A549 (cell line): Measurements from ENCODE around the gene SHANK1. TPM values are rescaled to one million over a fixed set of nuclear protein-coding genes. Genes with fewer than 3 reads are reported as not detected.
"Not testable (repeated sequence)": the region's sequence is repeated elsewhere in the genome, so short reads cannot be mapped to it uniquely, and the experiment has no call there.

Source experiments
- ATAC-seq, 2 experiments: fragments of 200-7000 bp in 1 of 2; fragments of >200 bp in 1 of 2; cut with Nextera tagmentation in 1 of 2; cut with Tn5 transposase in 1 of 2; 3 replicates each; pipeline versions ENCODE4 v1.8.0 to v1.9.1; 2018 to 2020; ENCODE audit warnings: mild to moderate bottlenecking in 1 of 2, moderate library complexity in 1 of 2
- CTCF ChIA-PET: fragments of 300-600 bp; sonication (Branson Sonifier 250); formaldehyde crosslinking; extraction: SDS; loops from one replicate; lab custom pipeline; 2021; ENCODE audit warnings: antibody characterized with exemption, inconsistent platforms; lab: Yijun Ruan, JAX
- POLR2A ChIA-PET: fragments of 350-600 bp; formaldehyde crosslinking; extraction: SDS; loops from one replicate; lab custom pipeline; 2021; ENCODE audit warnings: antibody characterized with exemption, inconsistent platforms; lab: Yijun Ruan, JAX
- DNase-seq, 2 experiments: peaks; one replicate each; pipeline versions ENCODE4 v3.0.0 to v3.0.0-alpha.2; 2011 to 2016; ENCODE audit warnings: low read depth in 1 of 2, low spot score in 1 of 2
- FAIRE-seq: peaks from 2 replicates; lab custom pipeline; 2011; peaks lifted over from hg19 to GRCh38; lab: Jason Lieb, UNC
- H3K27ac ChIP-seq, 2 experiments: fragments of >200 bp; sonication (Bioruptor Twin); formaldehyde crosslinking; 3 replicates each; pipeline ENCODE4 v1.5.1; 2016 to 2017
- H3K4me1 ChIP-seq: fragments of >200 bp; sonication (Bioruptor Twin); formaldehyde crosslinking; 3 replicates; pipeline ENCODE4 v1.6.1; 2016
- H3K4me2 ChIP-seq: fragments of >200 bp; sonication (Bioruptor Twin); formaldehyde crosslinking; 3 replicates; pipeline ENCODE4 v1.6.1; 2016
- H3K4me3 ChIP-seq: fragments of >200 bp; sonication (Bioruptor Twin); formaldehyde crosslinking; 3 replicates; pipeline ENCODE4 v1.5.1; 2016
- H3K9me3 ChIP-seq: fragments of >200 bp; sonication (Bioruptor Twin); formaldehyde crosslinking; 3 replicates; pipeline ENCODE4 v1.6.1; 2016
- CBX2 ChIP-seq: fragments of 200-600 bp; sonication (generic); IDR thresholded peaks from 2 replicates; pipeline ENCODE4 v1.6.1; 2016; ENCODE audit warnings: low read depth, mild to moderate bottlenecking, borderline replicate concordance
- EHF ChIP-seq: fragments of 250-450 bp; sonication (Bioruptor Pico); IDR thresholded peaks from 2 replicates; pipeline ENCODE4 v1.5.0; 2020; ENCODE audit warnings: mild to moderate bottlenecking
- ESRRA ChIP-seq: fragments of 150-350 bp; IDR thresholded peaks from 2 replicates; pipeline ENCODE4 v1.6.1; 2014; ENCODE audit warnings: mild to moderate bottlenecking, low read length, borderline replicate concordance
- FOSL2 ChIP-seq, 2 experiments: fragments of 450-650 bp in 1 of 2; fragments of >200 bp in 1 of 2; sonication (Bioruptor Twin) in 1 of 2; formaldehyde crosslinking; IDR thresholded peaks; 2 replicates each; pipeline versions ENCODE4 v1.5.0 to v1.6.1; 2016 to 2020; ENCODE audit warnings: mild to moderate bottlenecking in 1 of 2, moderate library complexity in 1 of 2
- HDAC2 ChIP-seq: fragments of 200-600 bp; sonication (generic); IDR thresholded peaks from 2 replicates; pipeline ENCODE4 v1.6.1; 2016
- HMGXB4 ChIP-seq: fragments of 250-450 bp; sonication (Bioruptor Pico); IDR thresholded peaks from 2 replicates; pipeline ENCODE4 v1.5.0; 2021; ENCODE audit warnings: mild to moderate bottlenecking, moderate library complexity, borderline replicate concordance
- HOXB5 ChIP-seq: fragments of 250-450 bp; sonication (Bioruptor Pico); IDR thresholded peaks from 2 replicates; pipeline ENCODE4 v1.5.0; 2020; ENCODE audit warnings: mild to moderate bottlenecking, moderate library complexity
- MAZ ChIP-seq: fragments of 150-350 bp; IDR thresholded peaks from 2 replicates; pipeline ENCODE4 v1.6.1; 2014; ENCODE audit warnings: antibody characterized with exemption, low read depth, low read length, borderline replicate concordance
- NPAS2 ChIP-seq: fragments of 250-450 bp; sonication (Bioruptor Pico); IDR thresholded peaks from 2 replicates; pipeline ENCODE4 v1.8.0; 2022; ENCODE audit warnings: mild to moderate bottlenecking, moderate library complexity, borderline replicate concordance
- NR3C1 ChIP-seq: fragments of >200 bp; sonication (Bioruptor Twin); formaldehyde crosslinking; IDR thresholded peaks from 3 replicates; pipeline ENCODE4 v1.6.1; 2017
- PBX3 ChIP-seq: IDR thresholded peaks from 2 replicates; pipeline ENCODE4 v1.6.1; 2012
- PHF8 ChIP-seq: fragments of 200-600 bp; sonication (generic); IDR thresholded peaks from 2 replicates; pipeline ENCODE4 v1.6.1; 2016; ENCODE audit warnings: low read depth, mild to moderate bottlenecking, antibody characterized with exemption, moderate library complexity, borderline replicate concordance
- RAD21 ChIP-seq, 2 experiments: fragments of >200 bp in 1 of 2; sonication (Bioruptor Twin) in 1 of 2; formaldehyde crosslinking in 1 of 2; IDR thresholded peaks in 1 of 2; conservative IDR thresholded peaks in 1 of 2; 2 replicates in 1 of 2; 3 replicates in 1 of 2; pipeline ENCODE4 v1.6.1; 2012 to 2018; ENCODE audit warnings: inconsistent platforms in 1 of 2
- RARB ChIP-seq: fragments of 250-450 bp; sonication (Bioruptor Pico); IDR thresholded peaks from 2 replicates; pipeline ENCODE4 v1.8.0; 2021; ENCODE audit warnings: mild to moderate bottlenecking, moderate library complexity
- REST ChIP-seq: fragments of 200-600 bp; sonication (generic); IDR thresholded peaks from 2 replicates; pipeline ENCODE4 v1.6.1; 2016; ENCODE audit warnings: antibody characterized with exemption, mild to moderate bottlenecking, moderate library complexity
- SMC3 ChIP-seq: fragments of >200 bp; sonication (Bioruptor Twin); formaldehyde crosslinking; IDR thresholded peaks from 3 replicates; pipeline ENCODE4 v1.6.1; 2018; ENCODE audit warnings: inconsistent platforms
- ZC3H11A ChIP-seq: fragments of 450-650 bp; IDR thresholded peaks from 2 replicates; pipeline ENCODE4 v1.6.1; 2014; ENCODE audit warnings: antibody characterized with exemption, mild to moderate bottlenecking
- ZSCAN20 ChIP-seq: fragments of 250-450 bp; sonication (Bioruptor Pico); IDR thresholded peaks from 2 replicates; pipeline ENCODE4 v1.8.0; 2022; ENCODE audit warnings: mild to moderate bottlenecking, moderate library complexity
- WGBS: methylation state at CpG from one replicate; pipeline ENCODE4 v1.1.6; 2017; ENCODE audit errors: missing lambda C conversion rate; 5-methylcytosine and 5-hydroxymethylcytosine counted together
- polyA plus RNA-seq, 4 experiments: library from polyadenylated mRNA; depleted of rRNA in 3 of 4; stranded (reverse); fragments of >200 nt; fragmentation: RNase III in 1 of 4; extraction: RNeasy Plus Mini Kit Qiagen cat#74134 plus additional on column Dnase treatment in 1 of 4; gene quantifications; 2 replicates in 3 of 4; 3 replicates in 1 of 4; pipeline ENCODE4 v1.2.3, GENCODE V29; 2011 to 2017
- TF ChIP-seq, protein P1 (sequence below): fragments of 450-650 bp; IDR thresholded peaks from 2 replicates; pipeline ENCODE4 v1.6.1; 2014; ENCODE audit warnings: antibody characterized with exemption

SHANK1 gene
- polyA plus RNA-seq, 2 of the 4 experiments (the other 2 are of a cell fraction) = 0.04 to 0.17 TPM

GRCh38 chr19:50626795-50627194 is 92.8 kb downstream of the SHANK1 start (continued):
- no peak for TF ChIP-seq HMGXB4 (CRISPR knock-in tag)
- no peak for TF ChIP-seq FOSL2 (IDR thresholded peaks at IDR 0.05)
- no peak for TF ChIP-seq FOSL2 (CRISPR knock-in tag; IDR thresholded peaks at IDR 0.05)
- TF ChIP-seq HDAC2 = no peak
- TF ChIP-seq, all 56 proteins: peak for 0

- no peak for TF ChIP-seq REST
- TF ChIP-seq, protein P1, sequence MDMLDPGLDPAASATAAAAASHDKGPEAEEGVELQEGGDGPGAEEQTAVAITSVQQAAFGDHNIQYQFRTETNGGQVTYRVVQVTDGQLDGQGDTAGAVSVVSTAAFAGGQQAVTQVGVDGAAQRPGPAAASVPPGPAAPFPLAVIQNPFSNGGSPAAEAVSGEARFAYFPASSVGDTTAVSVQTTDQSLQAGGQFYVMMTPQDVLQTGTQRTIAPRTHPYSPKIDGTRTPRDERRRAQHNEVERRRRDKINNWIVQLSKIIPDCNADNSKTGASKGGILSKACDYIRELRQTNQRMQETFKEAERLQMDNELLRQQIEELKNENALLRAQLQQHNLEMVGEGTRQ = no peak
- no peak overlapping the region for H3K4me3 ChIP-seq
- DNase-seq (no peak), FAIRE-seq (no peak), ATAC-seq (no peak)
- POLR2A ChIA-PET = interaction anchor here (0.5 kb wide), 1 partner anchor 18 kb away, joined by 6 read pairs; no protein-coding TSS in a partner anchor
- no peak overlapping the region for H3K4me2 ChIP-seq
- 53% methylated on average over 4 of the region's 4 CpGs for WGBS
- no peaks in the 10 kb centered on the region for H3K4me1 ChIP-seq
- no peaks in the 10 kb centered on the region for H3K9me3 ChIP-seq
- CTCF ChIA-PET = interaction anchor here (0.9 to 1.6 kb wide), 4 partner anchors 9 to 88 kb away, joined by 4 read pairs; no protein-coding TSS in a partner anchor
- H3K27ac ChIP-seq = no peak overlapping the region
These were observed 93.6 kb downstream of the SHANK1 start for GRCh38 chr19:50626011-50626410.

- ChIA-PET CTCF (interaction anchor here (0.7 to 1.6 kb wide), 6 partner anchors 8 to 1392 kb away, joined by 3 to 4 read pairs (median 4); no protein-coding TSS in a partner anchor), POLR2A (no interaction called here)
- ATAC-seq (no peak), FAIRE-seq (no peak)
- no peak overlapping the region for H3K27ac ChIP-seq
- 79% methylated on average over 36 of the region's 44 CpGs for WGBS
- H3K4me1 ChIP-seq = no peaks in the 10 kb centered on the region
- H3K4me3 ChIP-seq = no peak overlapping the region
- TF ChIP-seq EHF (CRISPR knock-in tag) = no peak
- TF ChIP-seq HOXB5 = no peak
- TF ChIP-seq ESRRA = no peak
- TF ChIP-seq MAZ = no peak
- no peak for TF ChIP-seq RAD21 (conservative IDR thresholded peaks at IDR 0.05 in 1 of 2, IDR thresholded peaks at IDR 0.05 in 1 of 2)
- no peak for TF ChIP-seq ZC3H11A
- no peak for TF ChIP-seq PBX3
- no peak for TF ChIP-seq NR3C1
- no peak for TF ChIP-seq NPAS2
- TF ChIP-seq RARB (CRISPR knock-in tag) = no peak
- TF ChIP-seq SMC3 = no peak
- TF ChIP-seq ZSCAN20 = no peak
- no peak for TF ChIP-seq PHF8
- no peak for TF ChIP-seq CBX2
- TF ChIP-seq, all 56 proteins: peak for 0
- no peaks in the 10 kb centered on the region for H3K9me3 ChIP-seq
- H3K4me2 ChIP-seq = no peak overlapping the region
- no peak for DNase-seq
These were observed 94.5 kb downstream of the SHANK1 start for GRCh38 chr19:50624949-50625600.

DNA sequence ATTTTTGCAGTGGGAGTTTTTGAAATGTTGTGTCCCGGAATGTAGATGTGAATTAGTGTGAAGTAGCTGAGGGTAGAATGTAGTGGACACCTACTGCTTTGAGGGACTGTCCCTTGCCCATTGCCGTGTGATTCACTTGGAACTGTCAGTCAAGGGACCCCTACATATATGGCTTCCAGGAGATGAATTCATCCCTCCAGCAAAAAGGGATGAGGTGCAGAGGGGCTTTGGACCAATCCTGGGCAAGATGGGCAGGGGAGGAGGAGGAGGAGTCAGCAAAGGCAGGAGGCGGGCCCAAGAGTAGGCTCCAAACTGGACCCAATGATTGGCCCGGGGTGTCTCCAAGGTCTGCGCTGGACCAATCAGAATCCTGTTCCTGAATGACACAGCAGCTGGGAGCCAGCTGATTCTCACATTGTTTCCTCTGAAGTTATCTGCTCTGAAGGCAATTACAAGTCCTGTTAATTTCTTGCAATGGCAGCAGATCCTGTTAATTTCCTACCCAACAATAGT is 99.2 kb downstream of the SHANK1 start:
- ATAC-seq = peak; percentile 71 to 88
- FAIRE-seq, H3K9me3 ChIP-seq, H3K4me2 ChIP-seq, DNase-seq, H3K4me3 ChIP-seq, H3K27ac ChIP-seq, H3K4me1 ChIP-seq, POLR2A ChIA-PET: not testable (repeated sequence)
- CTCF ChIA-PET = interaction anchor here (1.0 to 1.2 kb wide), 2 partner anchors 13 to 49 kb away, joined by 3 read pairs; no protein-coding TSS in a partner anchor
- WGBS = 59% methylated on average over 5 of the region's 5 CpGs

- FAIRE-seq, DNase-seq, ATAC-seq, H3K4me1 ChIP-seq, H3K4me2 ChIP-seq, CTCF ChIA-PET, POLR2A ChIA-PET, H3K4me3 ChIP-seq, H3K27ac ChIP-seq, H3K9me3 ChIP-seq: not testable (repeated sequence)
- 61% methylated on average over 5 of the region's 5 CpGs for WGBS
These were observed 100.4 kb downstream of the SHANK1 start for GRCh38 chr19:50619184-50619583.
